ENCODE data around the gene GALNT9. TPM values are rescaled to one million over a fixed set of nuclear protein-coding genes. Genes with fewer than 3 reads are reported as not detected.
"Not testable (repeated sequence)": the region's sequence is repeated elsewhere in the genome, so short reads cannot be mapped to it uniquely, and the experiment has no call there.

GALNT9 gene
- total RNA-seq, 4 donors from 2014 or later, result 0.17 to 0.58 (median 0.46) TPM

GRCh38 chr12:132222096-132222807 is 107.1 kb downstream of the GALNT9 start:
- WGBS, result 27% methylated on average over 22 of the region's 24 CpGs
- Histone ChIP-seq H3K36me3 (no peaks in the 10 kb centered on the region), H3K4me1 (peaks cover 0 to 4% (median 0%) of the 10 kb centered on the region in 4 donors), H3K27ac (replicated peaks in 1 of 4) (no peak overlapping the region), H3K4me3 (no peak overlapping the region), H3K9me3 (peaks cover 0 to 4% (median 0%) of the 10 kb centered on the region in 4 donors), H3K27me3 (peaks cover 0 to 78% (median 7%) of the 10 kb centered on the region in 4 donors)
- TF ChIP-seq POLR2AphosphoS5 (IDR thresholded peaks at IDR 0.05), result no peak
- no peak for TF ChIP-seq CTCF (IDR thresholded peaks at IDR 0.05)
- TF ChIP-seq POLR2A (IDR thresholded peaks at IDR 0.05; ENCODE audit: low read depth), result no peak
- TF ChIP-seq EP300 (IDR thresholded peaks at IDR 0.05), result no peak
- intact Hi-C loops (cut with DNase I), result no loop called here
- no peak for DNase-seq (ENCODE audit: extremely low spot score)

- intact Hi-C loops (cut with DNase I); DNase-seq (ENCODE audit: extremely low spot score); H3K4me1 ChIP-seq; H3K27ac ChIP-seq (replicated peaks in 1 of 4); H3K9me3 ChIP-seq; H3K4me3 ChIP-seq; H3K36me3 ChIP-seq: not testable (repeated sequence)
- peaks cover 0 to 78% (median 0%) of the 10 kb centered on the region in 4 donors for H3K27me3 ChIP-seq
- WGBS, result 65% methylated on average over 6 of the region's 12 CpGs
Observed at GRCh38 chr12:132219761-132220160, 109.6 kb downstream of the GALNT9 start.

GRCh38 chr12:132219323-132219722 is 110.1 kb downstream of the GALNT9 start:
- intact Hi-C loops (cut with DNase I), result no loop called here

GRCh38 chr12:132218915-132219314 is 110.5 kb downstream of the GALNT9 start:
- DNase-seq (ENCODE audit: extremely low spot score), result no peak
- Histone ChIP-seq H3K4me1 (peaks cover 0 to 4% (median 0%) of the 10 kb centered on the region in 4 donors), H3K4me3 (no peak overlapping the region), H3K36me3 (no peaks in the 10 kb centered on the region), H3K9me3 (peaks cover 0 to 4% (median 0%) of the 10 kb centered on the region in 4 donors), H3K27ac (replicated peaks in 1 of 4) (no peak overlapping the region), H3K27me3 (peaks cover 0 to 76% (median 0%) of the 10 kb centered on the region in 4 donors)
- TF ChIP-seq CTCF (IDR thresholded peaks at IDR 0.05) (peak in 2 of 3 experiments; percentile 25), POLR2A (IDR thresholded peaks at IDR 0.05; ENCODE audit: low read depth) (no peak)
- 34% methylated on average over 10 of the region's 13 CpGs for WGBS
- intact Hi-C loops (cut with DNase I), result no loop called here

More at GRCh38 chr12:132219323-132219722, 110.1 kb downstream of the GALNT9 start:
- no peak overlapping the region for H3K27ac ChIP-seq (replicated peaks in 1 of 4)
- peaks cover 0 to 4% (median 0%) of the 10 kb centered on the region in 4 donors for H3K4me1 ChIP-seq
- no peak for DNase-seq (ENCODE audit: extremely low spot score)
- H3K27me3 ChIP-seq, result peaks cover 0 to 77% (median 0%) of the 10 kb centered on the region in 4 donors
- peaks cover 0 to 4% (median 0%) of the 10 kb centered on the region in 4 donors for H3K9me3 ChIP-seq
- TF ChIP-seq POLR2AphosphoS5 (IDR thresholded peaks at IDR 0.05) (no peak), EP300 (IDR thresholded peaks at IDR 0.05) (no peak), CTCF (IDR thresholded peaks at IDR 0.05) (no peak), POLR2A (IDR thresholded peaks at IDR 0.05; ENCODE audit: low read depth) (no peak)
- no peaks in the 10 kb centered on the region for H3K36me3 ChIP-seq
- H3K4me3 ChIP-seq, result no peak overlapping the region
- WGBS, result 83% methylated on average over 9 of the region's 16 CpGs

GRCh38 chr12:132218527-132218875 is 110.9 kb downstream of the GALNT9 start:
- intact Hi-C loops (cut with DNase I), result no loop called here
- no peak overlapping the region for H3K27ac ChIP-seq (replicated peaks in 1 of 4)
- 58% methylated on average over 14 of the region's 14 CpGs for WGBS

More at GRCh38 chr12:132218527-132218875, 110.9 kb downstream of the GALNT9 start:
- Histone ChIP-seq H3K27me3 (peaks cover 0 to 76% (median 0%) of the 10 kb centered on the region in 4 donors), H3K9me3 (peaks cover 0 to 4% (median 0%) of the 10 kb centered on the region in 4 donors), H3K4me3 (no peak overlapping the region), H3K36me3 (no peaks in the 10 kb centered on the region), H3K4me1 (peaks cover 0 to 4% (median 0%) of the 10 kb centered on the region in 4 donors)
- TF ChIP-seq CTCF (IDR thresholded peaks at IDR 0.05), result no peak
- TF ChIP-seq EP300 (IDR thresholded peaks at IDR 0.05), result no peak
- no peak for TF ChIP-seq POLR2A (IDR thresholded peaks at IDR 0.05; ENCODE audit: low read depth)
- no peak for TF ChIP-seq POLR2AphosphoS5 (IDR thresholded peaks at IDR 0.05)
- DNase-seq (ENCODE audit: extremely low spot score), result no peak
